Tongue (tissue), 3 donors: ENCODE measurements around the gene AFM. TPM values are rescaled to one million over a fixed set of nuclear protein-coding genes. Genes with fewer than 3 reads are reported as not detected.
"Not testable (repeated sequence)": the region's sequence is repeated elsewhere in the genome, so short reads cannot be mapped to it uniquely, and the experiment has no call there.

Experiments
- DNase-seq: peaks from one replicate; pipeline ENCODE4 v3.0.0-alpha.2; 2015
- small RNA-seq: library from RNA; depleted of rRNA; stranded (forward); fragments of <200 nt; gene quantifications from one replicate; pipeline ENCODE3, GENCODE V24; 2014; ENCODE audit warnings: low replicate concordance
- total RNA-seq: library from RNA; depleted of rRNA; stranded (reverse); fragments of >200 nt; gene quantifications from one replicate; pipeline ENCODE4 v1.2.3, GENCODE V29; 2014

AFM gene
- total RNA-seq, 1 donor from 2014 or later = not detected

- DNase-seq = no peak
These were observed 27.1 kb downstream of the AFM start for GRCh38 chr4:73508651-73509050.

- no peak for DNase-seq
These were observed 36.8 kb downstream of the AFM start for GRCh38 chr4:73518340-73518739.

- no peak for DNase-seq
These were observed 39.3 kb downstream of the AFM start for GRCh38 chr4:73520821-73521220.

GRCh38 chr4:73523126-73523525, 41.6 kb downstream of the AFM start:
- no peak for DNase-seq

- no peak for DNase-seq
These were observed 44.1 kb downstream of the AFM start for GRCh38 chr4:73525611-73526010.

GRCh38 chr4:73527196-73527595, 45.7 kb downstream of the AFM start:
- no peak for DNase-seq

- no peak for DNase-seq
These were observed 46.6 kb downstream of the AFM start for GRCh38 chr4:73528171-73528570.

GRCh38 chr4:73533515-73534422, 52.2 kb downstream of the AFM start:
- DNase-seq = no peak

- DNase-seq = no peak
These were observed 56.6 kb downstream of the AFM start for GRCh38 chr4:73538162-73538561.

GRCh38 chr4:73539386-73539785, 57.8 kb downstream of the AFM start:
- no peak for DNase-seq

- no peak for DNase-seq
These were observed 59.3 kb downstream of the AFM start for GRCh38 chr4:73540826-73541225.

- no peak for DNase-seq
These were observed 59.7 kb downstream of the AFM start for GRCh38 chr4:73541251-73541650.

GRCh38 chr4:73544620-73545019, 63.1 kb downstream of the AFM start:
- DNase-seq = no peak

GRCh38 chr4:73550865-73551264, 69.3 kb downstream of the AFM start:
- not testable (repeated sequence) for DNase-seq

Small RNAs within 50 kb of the gene (small RNA-seq; reads per million reads assigned to genes)
- gene AC074250.1 = not detected

Other genes with a start within 250 kb of the AFM start
- gene ANKRD17, start 222.9 kb upstream of the AFM start, total RNA-seq = 90.9 TPM
- not detected for gene ALB, start 77.5 kb upstream of the AFM start, total RNA-seq
- gene AFP, start 45.5 kb upstream of the AFM start, total RNA-seq = not detected
- 3.3 TPM for gene RASSF6, start 138.7 kb downstream of the AFM start, total RNA-seq